GM12872 (cell line): Measurements from ENCODE around the gene PRRT3.

Experiments
- TF ChIP-seq, protein P1 (sequence below): IDR thresholded peaks from 3 replicates; pipeline ENCODE4 v1.5.1; 2011; ENCODE audit warnings: low read depth, mild to moderate bottlenecking, low read length, moderate library complexity; ENCODE audit not compliant: insufficient read depth

PRRT3 gene

DNA sequence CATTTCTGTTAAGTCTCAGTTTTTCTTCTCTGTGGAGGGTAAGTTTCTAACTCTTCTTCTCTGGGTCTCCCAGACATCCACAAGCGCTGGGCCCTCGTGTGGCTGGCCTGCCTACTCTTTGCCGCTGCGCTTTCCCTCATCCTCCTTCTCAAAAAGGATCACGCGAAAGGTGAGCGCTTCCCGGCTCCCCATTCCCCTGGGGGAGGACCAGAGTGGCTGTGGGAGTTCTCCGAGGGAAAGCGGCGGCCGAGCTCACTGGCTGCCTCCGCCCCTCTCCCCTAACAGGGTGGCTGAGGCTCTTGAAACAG lies 19.7 kb downstream of the PRRT3 start:
- TF ChIP-seq, protein P1, sequence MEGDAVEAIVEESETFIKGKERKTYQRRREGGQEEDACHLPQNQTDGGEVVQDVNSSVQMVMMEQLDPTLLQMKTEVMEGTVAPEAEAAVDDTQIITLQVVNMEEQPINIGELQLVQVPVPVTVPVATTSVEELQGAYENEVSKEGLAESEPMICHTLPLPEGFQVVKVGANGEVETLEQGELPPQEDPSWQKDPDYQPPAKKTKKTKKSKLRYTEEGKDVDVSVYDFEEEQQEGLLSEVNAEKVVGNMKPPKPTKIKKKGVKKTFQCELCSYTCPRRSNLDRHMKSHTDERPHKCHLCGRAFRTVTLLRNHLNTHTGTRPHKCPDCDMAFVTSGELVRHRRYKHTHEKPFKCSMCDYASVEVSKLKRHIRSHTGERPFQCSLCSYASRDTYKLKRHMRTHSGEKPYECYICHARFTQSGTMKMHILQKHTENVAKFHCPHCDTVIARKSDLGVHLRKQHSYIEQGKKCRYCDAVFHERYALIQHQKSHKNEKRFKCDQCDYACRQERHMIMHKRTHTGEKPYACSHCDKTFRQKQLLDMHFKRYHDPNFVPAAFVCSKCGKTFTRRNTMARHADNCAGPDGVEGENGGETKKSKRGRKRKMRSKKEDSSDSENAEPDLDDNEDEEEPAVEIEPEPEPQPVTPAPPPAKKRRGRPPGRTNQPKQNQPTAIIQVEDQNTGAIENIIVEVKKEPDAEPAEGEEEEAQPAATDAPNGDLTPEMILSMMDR = no peak

DNA sequence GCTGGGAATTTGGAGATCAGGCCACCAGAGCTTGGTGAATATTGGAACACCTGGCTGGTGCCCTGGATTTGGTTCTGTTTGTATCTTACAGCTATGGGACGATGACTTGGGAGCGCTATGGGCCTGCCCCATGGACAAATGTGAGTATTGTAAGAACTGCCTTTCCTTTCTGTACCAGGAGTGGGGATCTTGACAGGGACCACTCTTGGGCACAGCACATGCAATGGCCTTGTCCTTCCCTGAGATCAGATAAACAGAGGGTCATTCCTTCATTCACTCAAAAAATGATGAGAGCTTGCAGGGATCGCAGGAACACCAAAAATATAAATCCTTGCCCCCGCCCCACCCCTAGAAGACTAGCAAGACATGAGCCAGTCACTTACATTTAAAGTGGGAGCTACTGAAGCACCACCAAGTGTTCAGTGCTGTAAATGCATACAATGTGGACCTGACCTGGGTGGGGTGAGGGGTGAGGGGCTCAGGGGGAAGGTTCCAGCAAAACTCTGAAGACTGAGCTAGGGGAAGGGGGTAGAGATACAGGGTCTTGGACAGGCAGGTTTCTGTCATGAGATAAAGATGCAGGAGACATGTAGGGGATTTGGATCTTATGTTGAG lies 21.3 kb downstream of the PRRT3 start:
- TF ChIP-seq, protein P1 = peak; percentile 31; the same call in 2 of the 3 replicates

DNA sequence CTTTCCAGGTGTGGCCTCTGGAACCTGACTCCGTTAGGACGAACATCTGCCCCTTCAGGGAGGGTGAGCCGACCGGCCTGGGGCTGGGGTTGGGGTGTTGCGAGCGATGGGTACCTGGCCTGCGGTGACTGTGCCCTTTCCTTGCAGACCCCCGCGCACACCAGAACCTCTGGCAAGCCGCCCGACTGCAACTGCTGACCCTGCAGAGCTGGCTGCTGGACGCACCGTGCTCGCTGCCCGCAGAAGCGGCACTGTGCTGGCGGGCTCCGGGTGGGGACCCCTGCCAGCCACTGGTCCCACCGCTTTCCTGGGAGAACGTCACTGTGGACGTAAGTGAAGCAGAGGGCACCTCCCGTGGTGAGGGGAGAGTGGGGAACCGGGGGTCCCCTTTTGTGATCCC lies 24.1 kb downstream of the PRRT3 start:
- TF ChIP-seq, protein P1 = no peak

DNA sequence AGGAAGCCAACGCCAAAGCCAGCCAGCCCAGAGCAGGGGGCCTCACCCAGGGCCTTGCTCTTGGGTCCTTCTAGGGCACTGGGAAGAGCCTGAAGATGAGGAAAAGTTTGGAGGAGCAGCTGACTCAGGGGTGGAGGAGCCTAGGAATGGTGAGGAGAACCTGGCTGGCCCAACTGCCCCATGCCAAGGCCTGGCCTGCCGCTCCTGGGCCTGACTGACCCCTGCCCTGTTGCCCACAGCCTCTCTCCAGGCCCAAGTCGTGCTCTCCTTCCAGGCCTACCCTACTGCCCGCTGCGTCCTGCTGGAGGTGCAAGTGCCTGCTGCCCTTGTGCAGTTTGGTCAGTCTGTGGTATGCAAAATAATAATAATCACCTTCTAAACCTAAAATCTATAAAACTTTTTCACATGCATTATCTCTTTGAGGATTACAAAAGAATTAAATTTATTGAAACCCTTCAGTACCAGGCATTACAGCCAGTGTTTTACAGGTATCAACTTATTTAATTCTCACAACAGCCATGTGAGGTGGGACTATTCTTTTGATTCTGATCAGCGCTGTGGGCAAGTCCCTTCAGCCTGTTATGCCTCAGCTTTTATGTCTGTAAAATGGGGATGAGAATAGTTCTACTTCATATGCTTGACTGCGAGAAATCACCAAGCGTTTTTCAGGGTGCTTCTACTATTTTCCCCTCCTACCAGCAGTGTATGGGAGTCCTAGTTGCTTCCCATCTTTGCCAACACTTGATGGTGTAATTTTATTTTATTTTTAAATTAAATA lies 33.8 kb downstream of the PRRT3 start:
- TF ChIP-seq, protein P1 = no peak

- TF ChIP-seq, protein P1 = no peak
Observed at GRCh38 chr3:9917820-9918219, 34.4 kb downstream of the PRRT3 start.

GRCh38 chr3:9916734-9917680 lies 35.2 kb downstream of the PRRT3 start, which contains the start of gene IL17RC:
Gene IL17RC, plus strand, starts transcription at chr3:9917098. Its CDS starts 218 bp downstream, at chr3:9917316.
- TF ChIP-seq, protein P1 = no peak

GRCh38 chr3:9916346-9916733 lies 35.9 kb downstream of the PRRT3 start:
- TF ChIP-seq, protein P1 = no peak
